Measurements from ENCODE around the gene CASP10.

Gene CASP10

GRCh38 chr2:201271917-201272316, 89.0 kb downstream of the CASP10 start:
- DNase-seq (ENCODE audit: low read depth), result no peak
- H3K4me3 ChIP-seq (ENCODE audit: low read depth, low read length), result no peak overlapping the region

- DNase-seq (ENCODE audit: low read depth), result no peak
- H3K4me3 ChIP-seq (ENCODE audit: low read depth, low read length), result no peak overlapping the region
Measured at GRCh38 chr2:201273330-201273983, 90.5 kb downstream of the CASP10 start.

GRCh38 chr2:201275069-201275468, 92.1 kb downstream of the CASP10 start:
- no peak overlapping the region for H3K4me3 ChIP-seq (ENCODE audit: low read depth, low read length)
- DNase-seq (ENCODE audit: low read depth), result no peak

GRCh38 chr2:201275990-201276389, 93.0 kb downstream of the CASP10 start:
- no peak for DNase-seq (ENCODE audit: low read depth)
- H3K4me3 ChIP-seq (ENCODE audit: low read depth, low read length), result no peak overlapping the region

GRCh38 chr2:201276511-201276910, 93.6 kb downstream of the CASP10 start:
- no peak for DNase-seq (ENCODE audit: low read depth)
- no peak overlapping the region for H3K4me3 ChIP-seq (ENCODE audit: low read depth, low read length)
